WTC11 (cell line): ENCODE measurements around the gene KRT5.

ENCODE experiments used
- IRF2 ChIP-seq: sonication (generic); formaldehyde crosslinking; IDR thresholded peaks from 2 replicates; pipeline ENCODE4 v1.8.0; 2022; ENCODE audit warnings: low read depth, missing genetic modification reagents, borderline replicate concordance
- MLX ChIP-seq: sonication (generic); formaldehyde crosslinking; IDR thresholded peaks from 2 replicates; pipeline ENCODE4 v1.8.1; 2023; ENCODE audit warnings: mild to moderate bottlenecking, missing genetic modification reagents, moderate library complexity
- NFATC4 ChIP-seq: fragments of 250-450 bp; sonication (Bioruptor Pico); IDR thresholded peaks from 2 replicates; pipeline ENCODE4 v1.9.0; 2021; ENCODE audit warnings: mild to moderate bottlenecking
- NR2C2 ChIP-seq: sonication (generic); formaldehyde crosslinking; IDR thresholded peaks from 2 replicates; pipeline ENCODE4 v1.8.0; 2022; ENCODE audit warnings: mild to moderate bottlenecking, missing genetic modification reagents
- PREB ChIP-seq: sonication (generic); formaldehyde crosslinking; IDR thresholded peaks from 2 replicates; pipeline ENCODE4 v1.8.1; 2022; ENCODE audit warnings: mild to moderate bottlenecking, missing genetic modification reagents, moderate library complexity, borderline replicate concordance
- SP1 ChIP-seq: sonication (generic); formaldehyde crosslinking; conservative IDR thresholded peaks from 2 replicates; pipeline ENCODE4 v1.8.1; 2022; ENCODE audit warnings: missing genetic modification reagents
- TEAD4 ChIP-seq: sonication (generic); formaldehyde crosslinking; IDR thresholded peaks from 2 replicates; pipeline ENCODE4 v1.8.0; 2022; ENCODE audit warnings: mild to moderate bottlenecking, missing genetic modification reagents
- ZNF232 ChIP-seq: sonication (generic); formaldehyde crosslinking; IDR thresholded peaks from 2 replicates; pipeline ENCODE4 v1.8.0; 2022; ENCODE audit warnings: mild to moderate bottlenecking, missing genetic modification reagents
- TF ChIP-seq, protein P1 (sequence below): fragments of 200-600 bp; IDR thresholded peaks from 2 replicates; pipeline ENCODE4 v1.8.0; 2022; ENCODE audit warnings: antibody characterized with exemption
- TF ChIP-seq, protein P2 (sequence below): sonication (generic); formaldehyde crosslinking; conservative IDR thresholded peaks from 2 replicates; pipeline ENCODE4 v1.8.1; 2022; ENCODE audit warnings: mild to moderate bottlenecking, missing genetic modification reagents

- TF ChIP-seq, protein P1, sequence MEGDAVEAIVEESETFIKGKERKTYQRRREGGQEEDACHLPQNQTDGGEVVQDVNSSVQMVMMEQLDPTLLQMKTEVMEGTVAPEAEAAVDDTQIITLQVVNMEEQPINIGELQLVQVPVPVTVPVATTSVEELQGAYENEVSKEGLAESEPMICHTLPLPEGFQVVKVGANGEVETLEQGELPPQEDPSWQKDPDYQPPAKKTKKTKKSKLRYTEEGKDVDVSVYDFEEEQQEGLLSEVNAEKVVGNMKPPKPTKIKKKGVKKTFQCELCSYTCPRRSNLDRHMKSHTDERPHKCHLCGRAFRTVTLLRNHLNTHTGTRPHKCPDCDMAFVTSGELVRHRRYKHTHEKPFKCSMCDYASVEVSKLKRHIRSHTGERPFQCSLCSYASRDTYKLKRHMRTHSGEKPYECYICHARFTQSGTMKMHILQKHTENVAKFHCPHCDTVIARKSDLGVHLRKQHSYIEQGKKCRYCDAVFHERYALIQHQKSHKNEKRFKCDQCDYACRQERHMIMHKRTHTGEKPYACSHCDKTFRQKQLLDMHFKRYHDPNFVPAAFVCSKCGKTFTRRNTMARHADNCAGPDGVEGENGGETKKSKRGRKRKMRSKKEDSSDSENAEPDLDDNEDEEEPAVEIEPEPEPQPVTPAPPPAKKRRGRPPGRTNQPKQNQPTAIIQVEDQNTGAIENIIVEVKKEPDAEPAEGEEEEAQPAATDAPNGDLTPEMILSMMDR, result no peak
- TF ChIP-seq PREB (CRISPR knock-in tag) (no peak), NFATC4 (CRISPR knock-in tag) (no peak), ZNF232 (no peak), IRF2 (CRISPR knock-in tag) (no peak), TEAD4 (CRISPR knock-in tag) (no peak), NR2C2 (no peak), MLX (CRISPR knock-in tag) (no peak), SP1 (CRISPR knock-in tag) (no peak)
- TF ChIP-seq, protein P2, sequence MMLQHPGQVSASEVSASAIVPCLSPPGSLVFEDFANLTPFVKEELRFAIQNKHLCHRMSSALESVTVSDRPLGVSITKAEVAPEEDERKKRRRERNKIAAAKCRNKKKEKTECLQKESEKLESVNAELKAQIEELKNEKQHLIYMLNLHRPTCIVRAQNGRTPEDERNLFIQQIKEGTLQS, result no peak
Observed at GRCh38 chr12:52551216-52551865, 31.1 kb upstream of the KRT5 start.
